Measurements from ENCODE around the gene AFP.

Gene AFP

DNA sequence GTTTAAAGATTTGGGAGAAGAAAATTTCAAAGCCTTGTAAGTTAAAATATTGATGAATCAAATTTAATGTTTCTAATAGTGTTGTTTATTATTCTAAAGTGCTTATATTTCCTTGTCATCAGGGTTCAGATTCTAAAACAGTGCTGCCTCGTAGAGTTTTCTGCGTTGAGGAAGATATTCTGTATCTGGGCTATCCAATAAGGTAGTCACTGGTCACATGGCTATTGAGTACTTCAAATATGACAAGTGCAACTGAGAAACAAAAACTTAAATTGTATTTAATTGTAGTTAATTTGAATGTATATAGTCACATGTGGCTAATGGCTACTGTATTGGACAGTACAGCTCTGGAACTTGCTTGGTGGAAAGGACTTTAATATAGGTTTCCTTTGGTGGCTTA is 30.9 kb upstream of the AFP start:
- ATAC-seq: no peak
- TF ChIP-seq ZC3H10 (CRISPR knock-in tag; IDR thresholded peaks at IDR 0.05): no peak
- no peak for TF ChIP-seq ZFP30 (CRISPR knock-in tag; IDR thresholded peaks at IDR 0.05)
- TF ChIP-seq CSDC2 (CRISPR knock-in tag; IDR thresholded peaks at IDR 0.05): no peak
- TF ChIP-seq TOX (CRISPR knock-in tag; IDR thresholded peaks at IDR 0.05; ENCODE audit: borderline replicate concordance): no peak
- no peak for TF ChIP-seq ESRRG (CRISPR knock-in tag; IDR thresholded peaks at IDR 0.05)

DNA sequence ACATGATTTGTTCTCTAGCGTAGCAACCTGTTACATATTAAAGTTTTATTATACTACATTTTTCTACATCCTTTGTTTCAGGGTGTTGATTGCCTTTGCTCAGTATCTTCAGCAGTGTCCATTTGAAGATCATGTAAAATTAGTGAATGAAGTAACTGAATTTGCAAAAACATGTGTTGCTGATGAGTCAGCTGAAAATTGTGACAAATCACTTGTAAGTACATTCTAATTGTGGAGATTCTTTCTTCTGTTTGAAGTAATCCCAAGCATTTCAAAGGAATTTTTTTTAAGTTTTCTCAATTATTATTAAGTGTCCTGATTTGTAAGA is 29.5 kb upstream of the AFP start:
- ATAC-seq: no peak
- TF ChIP-seq, protein P1, sequence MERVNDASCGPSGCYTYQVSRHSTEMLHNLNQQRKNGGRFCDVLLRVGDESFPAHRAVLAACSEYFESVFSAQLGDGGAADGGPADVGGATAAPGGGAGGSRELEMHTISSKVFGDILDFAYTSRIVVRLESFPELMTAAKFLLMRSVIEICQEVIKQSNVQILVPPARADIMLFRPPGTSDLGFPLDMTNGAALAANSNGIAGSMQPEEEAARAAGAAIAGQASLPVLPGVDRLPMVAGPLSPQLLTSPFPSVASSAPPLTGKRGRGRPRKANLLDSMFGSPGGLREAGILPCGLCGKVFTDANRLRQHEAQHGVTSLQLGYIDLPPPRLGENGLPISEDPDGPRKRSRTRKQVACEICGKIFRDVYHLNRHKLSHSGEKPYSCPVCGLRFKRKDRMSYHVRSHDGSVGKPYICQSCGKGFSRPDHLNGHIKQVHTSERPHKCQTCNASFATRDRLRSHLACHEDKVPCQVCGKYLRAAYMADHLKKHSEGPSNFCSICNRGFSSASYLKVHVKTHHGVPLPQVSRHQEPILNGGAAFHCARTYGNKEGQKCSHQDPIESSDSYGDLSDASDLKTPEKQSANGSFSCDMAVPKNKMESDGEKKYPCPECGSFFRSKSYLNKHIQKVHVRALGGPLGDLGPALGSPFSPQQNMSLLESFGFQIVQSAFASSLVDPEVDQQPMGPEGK (CRISPR knock-in tag; IDR thresholded peaks at IDR 0.05; ENCODE audit: borderline replicate concordance): no peak
- TF ChIP-seq, protein P2, sequence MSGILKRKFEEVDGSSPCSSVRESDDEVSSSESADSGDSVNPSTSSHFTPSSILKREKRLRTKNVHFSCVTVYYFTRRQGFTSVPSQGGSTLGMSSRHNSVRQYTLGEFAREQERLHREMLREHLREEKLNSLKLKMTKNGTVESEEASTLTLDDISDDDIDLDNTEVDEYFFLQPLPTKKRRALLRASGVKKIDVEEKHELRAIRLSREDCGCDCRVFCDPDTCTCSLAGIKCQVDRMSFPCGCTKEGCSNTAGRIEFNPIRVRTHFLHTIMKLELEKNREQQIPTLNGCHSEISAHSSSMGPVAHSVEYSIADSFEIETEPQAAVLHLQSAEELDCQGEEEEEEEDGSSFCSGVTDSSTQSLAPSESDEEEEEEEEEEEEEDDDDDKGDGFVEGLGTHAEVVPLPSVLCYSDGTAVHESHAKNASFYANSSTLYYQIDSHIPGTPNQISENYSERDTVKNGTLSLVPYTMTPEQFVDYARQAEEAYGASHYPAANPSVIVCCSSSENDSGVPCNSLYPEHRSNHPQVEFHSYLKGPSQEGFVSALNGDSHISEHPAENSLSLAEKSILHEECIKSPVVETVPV (CRISPR knock-in tag; IDR thresholded peaks at IDR 0.05): no peak
- TF ChIP-seq ZFP30 (CRISPR knock-in tag; IDR thresholded peaks at IDR 0.05) (no peak), TCF4 (CRISPR knock-in tag; IDR thresholded peaks at IDR 0.05; ENCODE audit: borderline replicate concordance) (no peak), CSDC2 (CRISPR knock-in tag; IDR thresholded peaks at IDR 0.05) (no peak), ZNF8 (CRISPR knock-in tag; IDR thresholded peaks at IDR 0.05) (no peak), TOX (CRISPR knock-in tag; IDR thresholded peaks at IDR 0.05; ENCODE audit: borderline replicate concordance) (no peak), ZC3H10 (CRISPR knock-in tag; IDR thresholded peaks at IDR 0.05) (no peak), GLIS3 (CRISPR knock-in tag; IDR thresholded peaks at IDR 0.05) (no peak), ESRRG (CRISPR knock-in tag; IDR thresholded peaks at IDR 0.05) (no peak), ZNF70 (CRISPR knock-in tag; IDR thresholded peaks at IDR 0.05) (no peak), BACH2 (CRISPR knock-in tag; IDR thresholded peaks at IDR 0.05; ENCODE audit: borderline replicate concordance) (no peak), RARB (CRISPR knock-in tag; IDR thresholded peaks at IDR 0.05) (no peak), ISL1 (CRISPR knock-in tag; IDR thresholded peaks at IDR 0.05) (no peak), PPARA (CRISPR knock-in tag; IDR thresholded peaks at IDR 0.05; ENCODE audit: borderline replicate concordance) (no peak)
- TF ChIP-seq, protein P3, sequence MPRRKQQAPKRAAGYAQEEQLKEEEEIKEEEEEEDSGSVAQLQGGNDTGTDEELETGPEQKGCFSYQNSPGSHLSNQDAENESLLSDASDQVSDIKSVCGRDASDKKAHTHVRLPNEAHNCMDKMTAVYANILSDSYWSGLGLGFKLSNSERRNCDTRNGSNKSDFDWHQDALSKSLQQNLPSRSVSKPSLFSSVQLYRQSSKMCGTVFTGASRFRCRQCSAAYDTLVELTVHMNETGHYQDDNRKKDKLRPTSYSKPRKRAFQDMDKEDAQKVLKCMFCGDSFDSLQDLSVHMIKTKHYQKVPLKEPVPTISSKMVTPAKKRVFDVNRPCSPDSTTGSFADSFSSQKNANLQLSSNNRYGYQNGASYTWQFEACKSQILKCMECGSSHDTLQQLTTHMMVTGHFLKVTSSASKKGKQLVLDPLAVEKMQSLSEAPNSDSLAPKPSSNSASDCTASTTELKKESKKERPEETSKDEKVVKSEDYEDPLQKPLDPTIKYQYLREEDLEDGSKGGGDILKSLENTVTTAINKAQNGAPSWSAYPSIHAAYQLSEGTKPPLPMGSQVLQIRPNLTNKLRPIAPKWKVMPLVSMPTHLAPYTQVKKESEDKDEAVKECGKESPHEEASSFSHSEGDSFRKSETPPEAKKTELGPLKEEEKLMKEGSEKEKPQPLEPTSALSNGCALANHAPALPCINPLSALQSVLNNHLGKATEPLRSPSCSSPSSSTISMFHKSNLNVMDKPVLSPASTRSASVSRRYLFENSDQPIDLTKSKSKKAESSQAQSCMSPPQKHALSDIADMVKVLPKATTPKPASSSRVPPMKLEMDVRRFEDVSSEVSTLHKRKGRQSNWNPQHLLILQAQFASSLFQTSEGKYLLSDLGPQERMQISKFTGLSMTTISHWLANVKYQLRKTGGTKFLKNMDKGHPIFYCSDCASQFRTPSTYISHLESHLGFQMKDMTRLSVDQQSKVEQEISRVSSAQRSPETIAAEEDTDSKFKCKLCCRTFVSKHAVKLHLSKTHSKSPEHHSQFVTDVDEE (CRISPR knock-in tag; IDR thresholded peaks at IDR 0.05): no peak
- TF ChIP-seq, protein P4, sequence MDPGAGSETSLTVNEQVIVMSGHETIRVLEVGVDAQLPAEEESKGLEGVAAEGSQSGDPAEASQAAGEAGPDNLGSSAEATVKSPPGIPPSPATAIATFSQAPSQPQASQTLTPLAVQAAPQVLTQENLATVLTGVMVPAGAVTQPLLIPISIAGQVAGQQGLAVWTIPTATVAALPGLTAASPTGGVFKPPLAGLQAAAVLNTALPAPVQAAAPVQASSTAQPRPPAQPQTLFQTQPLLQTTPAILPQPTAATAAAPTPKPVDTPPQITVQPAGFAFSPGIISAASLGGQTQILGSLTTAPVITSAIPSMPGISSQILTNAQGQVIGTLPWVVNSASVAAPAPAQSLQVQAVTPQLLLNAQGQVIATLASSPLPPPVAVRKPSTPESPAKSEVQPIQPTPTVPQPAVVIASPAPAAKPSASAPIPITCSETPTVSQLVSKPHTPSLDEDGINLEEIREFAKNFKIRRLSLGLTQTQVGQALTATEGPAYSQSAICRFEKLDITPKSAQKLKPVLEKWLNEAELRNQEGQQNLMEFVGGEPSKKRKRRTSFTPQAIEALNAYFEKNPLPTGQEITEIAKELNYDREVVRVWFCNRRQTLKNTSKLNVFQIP (CRISPR knock-in tag; IDR thresholded peaks at IDR 0.05; ENCODE audit: borderline replicate concordance, low read depth): no peak

DNA sequence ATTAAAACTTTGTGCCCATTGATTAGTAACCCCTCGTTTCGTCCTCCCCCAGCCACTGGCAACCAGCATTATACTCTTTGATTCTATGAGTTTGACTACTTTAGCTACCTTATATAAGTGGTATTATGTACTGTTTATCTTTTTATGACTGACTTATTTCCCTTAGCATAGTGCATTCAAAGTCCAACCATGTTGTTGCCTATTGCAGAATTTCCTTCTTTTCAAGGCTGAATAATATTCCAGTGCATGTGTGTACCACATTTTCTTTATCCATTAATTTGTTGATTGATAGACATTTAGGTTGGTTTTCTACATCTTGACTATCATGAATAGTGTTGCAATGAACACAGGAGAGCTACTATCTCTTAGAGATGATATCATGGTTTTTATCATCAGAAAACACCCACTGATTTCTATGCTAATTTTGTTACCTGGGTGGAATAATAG is 28.8 kb upstream of the AFP start:
- ATAC-seq: no peak
- TF ChIP-seq ZNF565 (CRISPR knock-in tag; conservative IDR thresholded peaks at IDR 0.05; ENCODE audit: low read depth) (no peak), ZNF70 (CRISPR knock-in tag; IDR thresholded peaks at IDR 0.05) (no peak), TOX (CRISPR knock-in tag; IDR thresholded peaks at IDR 0.05; ENCODE audit: borderline replicate concordance) (no peak), TCF4 (CRISPR knock-in tag; IDR thresholded peaks at IDR 0.05; ENCODE audit: borderline replicate concordance) (no peak), ZNF8 (CRISPR knock-in tag; IDR thresholded peaks at IDR 0.05) (no peak), ESRRG (CRISPR knock-in tag; IDR thresholded peaks at IDR 0.05) (no peak), ZFP30 (CRISPR knock-in tag; IDR thresholded peaks at IDR 0.05) (no peak), ARNTL (CRISPR knock-in tag; IDR thresholded peaks at IDR 0.05; ENCODE audit: borderline replicate concordance, low read depth) (no peak), SNAI2 (CRISPR knock-in tag; IDR thresholded peaks at IDR 0.05) (no peak), GLIS3 (CRISPR knock-in tag; IDR thresholded peaks at IDR 0.05) (no peak), CSDC2 (CRISPR knock-in tag; IDR thresholded peaks at IDR 0.05) (no peak), ZFP3 (CRISPR knock-in tag; IDR thresholded peaks at IDR 0.05) (no peak), PPARA (CRISPR knock-in tag; IDR thresholded peaks at IDR 0.05; ENCODE audit: borderline replicate concordance) (no peak), ISL1 (CRISPR knock-in tag; IDR thresholded peaks at IDR 0.05) (no peak), ZC3H10 (CRISPR knock-in tag; IDR thresholded peaks at IDR 0.05) (no peak), RARB (CRISPR knock-in tag; IDR thresholded peaks at IDR 0.05) (no peak)
- TF ChIP-seq, protein P2 (CRISPR knock-in tag; IDR thresholded peaks at IDR 0.05): no peak
- TF ChIP-seq, protein P3 (CRISPR knock-in tag; IDR thresholded peaks at IDR 0.05): no peak
- TF ChIP-seq, protein P5, sequence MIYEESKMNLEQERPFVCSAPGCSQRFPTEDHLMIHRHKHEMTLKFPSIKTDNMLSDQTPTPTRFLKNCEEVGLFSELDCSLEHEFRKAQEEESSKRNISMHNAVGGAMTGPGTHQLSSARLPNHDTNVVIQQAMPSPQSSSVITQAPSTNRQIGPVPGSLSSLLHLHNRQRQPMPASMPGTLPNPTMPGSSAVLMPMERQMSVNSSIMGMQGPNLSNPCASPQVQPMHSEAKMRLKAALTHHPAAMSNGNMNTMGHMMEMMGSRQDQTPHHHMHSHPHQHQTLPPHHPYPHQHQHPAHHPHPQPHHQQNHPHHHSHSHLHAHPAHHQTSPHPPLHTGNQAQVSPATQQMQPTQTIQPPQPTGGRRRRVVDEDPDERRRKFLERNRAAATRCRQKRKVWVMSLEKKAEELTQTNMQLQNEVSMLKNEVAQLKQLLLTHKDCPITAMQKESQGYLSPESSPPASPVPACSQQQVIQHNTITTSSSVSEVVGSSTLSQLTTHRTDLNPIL (CRISPR knock-in tag; IDR thresholded peaks at IDR 0.05; ENCODE audit: low read depth): no peak
